ENCODE results near the gene AGBL4.

Gene AGBL4

GRCh38 chr1:49622877-49623276 is 400.9 kb downstream of the AGBL4 start:
- Histone ChIP-seq H3K9me3 (ENCODE audit: control insufficient read depth, insufficient read depth, low read depth, low read length) (no peaks in the 10 kb centered on the region), H3K36me3 (ENCODE audit: control insufficient read depth in 2 of 2, insufficient read depth in 1 of 2, low read length in 2 of 2) (no peaks in the 10 kb centered on the region), H3K27ac (ENCODE audit: extremely low read depth, low read depth, low read length) (no peak overlapping the region), H3K4me1 (ENCODE audit: control insufficient read depth, insufficient read depth, low read length) (no peaks in the 10 kb centered on the region), H3K4me3 (ENCODE audit: low read depth, low read length) (no peak overlapping the region)
- TF ChIP-seq ZNF394 (tag by site-specific recombination; IDR thresholded peaks at IDR 0.05; ENCODE audit: borderline replicate concordance) (no peak), ZNF184 (tag by site-specific recombination; IDR thresholded peaks at IDR 0.05) (no peak), ZNF214 (tag by site-specific recombination; IDR thresholded peaks at IDR 0.05; ENCODE audit: borderline replicate concordance) (no peak), REPIN1 (tag by site-specific recombination; IDR thresholded peaks at IDR 0.05; ENCODE audit: low read depth) (no peak), ZBTB26 (tag by site-specific recombination; optimal IDR thresholded peaks at IDR 0.05) (no peak), ZNF2 (tag by site-specific recombination; IDR thresholded peaks at IDR 0.05) (no peak), ZBTB48 (tag by site-specific recombination; IDR thresholded peaks at IDR 0.05) (no peak), ZNF704 (tag by site-specific recombination; IDR thresholded peaks at IDR 0.05) (no peak)
- CTCF ChIA-PET, result no interaction called here
- POLR2A ChIA-PET, result no interaction called here

- TF ChIP-seq ZBTB7A (tag by site-specific recombination; IDR thresholded peaks at IDR 0.05; ENCODE audit: low read depth) (no peak), ZNF555 (tag by site-specific recombination; conservative IDR thresholded peaks at IDR 0.05) (no peak), PRDM10 (tag by site-specific recombination; IDR thresholded peaks at IDR 0.05) (no peak), ZSCAN16 (tag by site-specific recombination; IDR thresholded peaks at IDR 0.05) (no peak), ZNF362 (tag by site-specific recombination; IDR thresholded peaks at IDR 0.05) (no peak), ZNF211 (tag by site-specific recombination; IDR thresholded peaks at IDR 0.05; ENCODE audit: low read depth) (no peak), ZNF146 (tag by site-specific recombination; IDR thresholded peaks at IDR 0.05) (no peak), ZNF704 (tag by site-specific recombination; IDR thresholded peaks at IDR 0.05) (no peak), SP3 (tag by site-specific recombination; IDR thresholded peaks at IDR 0.05) (no peak), ZNF37A (tag by site-specific recombination; IDR thresholded peaks at IDR 0.05) (no peak), ZNF548 (tag by site-specific recombination; IDR thresholded peaks at IDR 0.05) (no peak), ZNF133 (tag by site-specific recombination; IDR thresholded peaks at IDR 0.05) (no peak), TRIM28 (IDR thresholded peaks at IDR 0.05; ENCODE audit: borderline replicate concordance, low read length) (no peak)
- H3K4me1 ChIP-seq (ENCODE audit: control insufficient read depth, insufficient read depth, low read length), result no peaks in the 10 kb centered on the region
- no peaks in the 10 kb centered on the region for H3K36me3 ChIP-seq (ENCODE audit: control insufficient read depth in 2 of 2, insufficient read depth in 1 of 2, low read length in 2 of 2)
- no peak overlapping the region for H3K27ac ChIP-seq (ENCODE audit: extremely low read depth, low read depth, low read length)
- POLR2A ChIA-PET, result no interaction called here
- CTCF ChIA-PET, result no interaction called here
- no peaks in the 10 kb centered on the region for H3K9me3 ChIP-seq (ENCODE audit: control insufficient read depth, insufficient read depth, low read depth, low read length)
- H3K4me3 ChIP-seq (ENCODE audit: low read depth, low read length), result no peak overlapping the region
Observed at GRCh38 chr1:49606082-49606481, 417.7 kb downstream of the AGBL4 start.

Data from HEK293 (cell line).